OCI-LY1 (cell line): Measurements from ENCODE around the gene HCK.

Experiments
- CTCF ChIP-seq: fragments of 200-600 bp; sonication (generic), shearing (Covaris generic); IDR thresholded peaks from 2 replicates; pipeline ENCODE4 v1.5.1; 2017; ENCODE audit warnings: mild to moderate bottlenecking, antibody characterized with exemption, low read length, moderate library complexity, mixed read lengths
- EZH2 ChIP-seq: fragments of 200-600 bp; sonication (generic), shearing (Covaris generic); IDR thresholded peaks from 2 replicates; pipeline ENCODE4 v1.8.0; 2017; ENCODE audit warnings: borderline replicate concordance, mixed run types, mild to moderate bottlenecking, antibody characterized with exemption, low read length, moderate library complexity, mixed read lengths

GRCh38 chr20:32010666-32011065, 41.4 kb upstream of the HCK start:
- no peak for TF ChIP-seq CTCF
- TF ChIP-seq EZH2 = no peak
